Mesendoderm (in vitro differentiated cells): ENCODE results near the gene NDFIP2.

Experiments used
- DNase-seq: peaks from one replicate; pipeline ENCODE4 v3.0.0; 2013
- H2AK5ac ChIP-seq: 2 replicates; pipeline ENCODE4 v1.6.1; 2013; ENCODE audit warnings: low read length, inconsistent platforms
- H2BK120ac ChIP-seq: 2 replicates; pipeline ENCODE4 v1.6.1; 2013; ENCODE audit warnings: low read depth, mild to moderate bottlenecking, low read length, moderate library complexity, mixed read lengths
- H2BK15ac ChIP-seq: replicated peaks from 2 replicates; pipeline ENCODE4 v1.6.1; 2013; ENCODE audit warnings: low read depth, mild to moderate bottlenecking, moderate library complexity
- H2BK5ac ChIP-seq: 2 replicates; pipeline ENCODE4 v1.6.1; 2013; ENCODE audit warnings: low read length, inconsistent platforms
- H3K18ac ChIP-seq: 2 replicates; pipeline ENCODE4 v1.6.1; 2013; ENCODE audit warnings: mild to moderate bottlenecking, low read length, mixed read lengths
- H3K23ac ChIP-seq: one replicate; pipeline ENCODE4 v1.6.1; 2013; ENCODE audit warnings: low read length
- H3K27ac ChIP-seq: 2 replicates; pipeline ENCODE4 v1.5.1; 2013; ENCODE audit warnings: low read depth, mild to moderate bottlenecking, inconsistent platforms, low read length, moderate library complexity
- H3K27me3 ChIP-seq: 2 replicates; pipeline ENCODE4 v1.6.1; 2013; ENCODE audit warnings: low read length, control low read depth, mild to moderate bottlenecking, inconsistent platforms; ENCODE audit not compliant: insufficient read depth, poor library complexity
- H3K36me3 ChIP-seq: 2 replicates; pipeline ENCODE4 v1.6.1; 2013; ENCODE audit warnings: low read length, inconsistent platforms; ENCODE audit not compliant: control insufficient read depth, insufficient read depth
- H3K4ac ChIP-seq: one replicate; pipeline ENCODE4 v1.6.1; 2013; ENCODE audit warnings: low read depth, mild to moderate bottlenecking, low read length, moderate library complexity
- H3K4me1 ChIP-seq: 2 replicates; pipeline ENCODE4 v1.6.1; 2013; ENCODE audit warnings: low read depth, low read length, inconsistent platforms; ENCODE audit not compliant: control insufficient read depth
- H3K4me2 ChIP-seq: 2 replicates; pipeline ENCODE4 v1.6.1; 2013; ENCODE audit warnings: low read length
- H3K4me3 ChIP-seq: 2 replicates; pipeline ENCODE4 v1.5.1; 2013; ENCODE audit warnings: mild to moderate bottlenecking, low read length
- H3K56ac ChIP-seq: one replicate; pipeline ENCODE4 v1.6.1; 2013; ENCODE audit warnings: low read length
- H3K79me1 ChIP-seq: 2 replicates; pipeline ENCODE4 v1.6.1; 2013; ENCODE audit warnings: low read length, inconsistent platforms
- H3K79me2 ChIP-seq: 2 replicates; pipeline ENCODE4 v1.6.1; 2013; ENCODE audit warnings: mild to moderate bottlenecking, low read length; ENCODE audit not compliant: control insufficient read depth, insufficient read depth
- H3K9ac ChIP-seq: 2 replicates; pipeline ENCODE4 v1.6.1; 2013; ENCODE audit warnings: low read length, inconsistent platforms
- H4K5ac ChIP-seq: one replicate; pipeline ENCODE4 v1.6.1; 2013; ENCODE audit warnings: low read length
- H4K8ac ChIP-seq: one replicate; pipeline ENCODE4 v1.6.1; 2013; ENCODE audit warnings: low read depth, mild to moderate bottlenecking, control low read depth, low read length, moderate library complexity
- WGBS: extraction: QIAGEN DNeasy Blood & Tissue Kit; methylation state at CpG from one replicate; pipeline ENCODE4 v1.1.7; 2013; ENCODE audit warnings: low lambda C conversion rate, missing lambda C conversion rate; ENCODE audit not compliant: insufficient coverage; ENCODE audit errors: extremely low coverage; 5-methylcytosine and 5-hydroxymethylcytosine counted together

NDFIP2 gene

GRCh38 chr13:79483086-79483706, 2.2 kb downstream of the NDFIP2 start:
- no peak for DNase-seq
- no peak overlapping the region for H3K4me3 ChIP-seq

DNA sequence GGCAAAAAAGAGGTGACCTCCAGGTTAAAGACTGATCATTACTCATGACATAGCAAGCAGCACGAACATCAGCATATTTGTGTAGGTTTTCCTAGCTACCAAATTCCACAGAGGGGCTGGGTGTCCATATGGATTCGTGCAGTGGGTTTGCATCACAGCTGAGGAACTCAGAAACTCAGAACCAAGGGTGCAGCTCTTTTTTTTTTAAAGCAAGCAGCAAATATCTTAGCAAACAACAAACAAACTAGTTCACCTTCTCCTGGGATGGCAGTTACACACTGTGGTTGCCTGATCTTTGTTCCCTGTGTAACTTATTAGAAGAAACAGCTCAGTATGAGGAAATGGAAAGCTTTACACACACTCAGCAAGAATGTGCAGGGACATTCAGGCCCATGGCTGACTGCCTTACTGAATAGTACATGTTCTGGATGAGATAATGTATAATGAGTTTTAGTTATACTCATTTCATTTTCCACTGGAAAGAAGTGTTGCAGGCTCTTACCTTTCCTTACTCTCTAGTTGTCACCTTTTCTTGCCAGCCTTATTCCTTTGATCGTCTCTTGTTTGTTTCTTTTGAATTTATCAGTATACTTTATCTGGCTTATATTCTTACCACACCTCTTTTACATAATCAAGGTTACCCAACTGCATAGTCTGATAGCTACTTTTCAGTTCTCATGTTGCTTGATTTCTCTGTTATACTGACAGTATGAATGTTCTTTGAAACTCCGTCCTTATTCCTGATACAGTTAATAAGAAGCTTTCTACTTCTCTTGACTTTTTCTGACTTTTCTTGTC, 4.3 kb downstream of the NDFIP2 start:
- Histone ChIP-seq H2AK5ac (no peak overlapping the region), H4K8ac (no peak overlapping the region), H2BK120ac (no peak overlapping the region), H3K27me3 (no peaks in the 10 kb centered on the region), H3K9ac (no peak overlapping the region), H3K18ac (peak overlapping the region; percentile 9), H3K36me3 (no peaks in the 10 kb centered on the region), H2BK5ac (no peak overlapping the region), H3K4ac (no peak overlapping the region), H3K4me2 (no peak overlapping the region), H3K4me3 (no peak overlapping the region), H3K27ac (no peak overlapping the region), H2BK15ac (no peak overlapping the region), H4K5ac (no peak overlapping the region), H3K56ac (peak overlapping the region; percentile 38), H3K4me1 (peaks cover 5% of the 10 kb centered on the region), H3K79me2 (peaks cover 32% of the 10 kb centered on the region), H3K23ac (peak overlapping the region; percentile 74), H3K79me1 (peaks cover 5% of the 10 kb centered on the region)
- WGBS = no CpG with 5 or more reads among the region's 4 CpGs
- DNase-seq = peak; percentile 57

More at GRCh38 chr13:79483086-79483706, 2.2 kb downstream of the NDFIP2 start:
- no peak overlapping the region for H3K56ac ChIP-seq
- no peak overlapping the region for H2BK120ac ChIP-seq
- H3K4ac ChIP-seq = no peak overlapping the region
- no peak overlapping the region for H4K5ac ChIP-seq
- H2BK15ac ChIP-seq = no peak overlapping the region
- no peak overlapping the region for H3K27ac ChIP-seq
- no peaks in the 10 kb centered on the region for H3K27me3 ChIP-seq
- peaks cover 2% of the 10 kb centered on the region for H3K79me1 ChIP-seq
- H2BK5ac ChIP-seq = no peak overlapping the region
- peaks cover 5% of the 10 kb centered on the region for H3K4me1 ChIP-seq
- H4K8ac ChIP-seq = no peak overlapping the region
- H3K79me2 ChIP-seq = peaks cover 23% of the 10 kb centered on the region
- no peaks in the 10 kb centered on the region for H3K36me3 ChIP-seq
- H3K18ac ChIP-seq = no peak overlapping the region
- no peak overlapping the region for H3K4me2 ChIP-seq
- no peak overlapping the region for H3K9ac ChIP-seq
- no peak overlapping the region for H3K23ac ChIP-seq
- H2AK5ac ChIP-seq = no peak overlapping the region
- WGBS = no CpG with 5 or more reads among the region's 4 CpGs

DNA sequence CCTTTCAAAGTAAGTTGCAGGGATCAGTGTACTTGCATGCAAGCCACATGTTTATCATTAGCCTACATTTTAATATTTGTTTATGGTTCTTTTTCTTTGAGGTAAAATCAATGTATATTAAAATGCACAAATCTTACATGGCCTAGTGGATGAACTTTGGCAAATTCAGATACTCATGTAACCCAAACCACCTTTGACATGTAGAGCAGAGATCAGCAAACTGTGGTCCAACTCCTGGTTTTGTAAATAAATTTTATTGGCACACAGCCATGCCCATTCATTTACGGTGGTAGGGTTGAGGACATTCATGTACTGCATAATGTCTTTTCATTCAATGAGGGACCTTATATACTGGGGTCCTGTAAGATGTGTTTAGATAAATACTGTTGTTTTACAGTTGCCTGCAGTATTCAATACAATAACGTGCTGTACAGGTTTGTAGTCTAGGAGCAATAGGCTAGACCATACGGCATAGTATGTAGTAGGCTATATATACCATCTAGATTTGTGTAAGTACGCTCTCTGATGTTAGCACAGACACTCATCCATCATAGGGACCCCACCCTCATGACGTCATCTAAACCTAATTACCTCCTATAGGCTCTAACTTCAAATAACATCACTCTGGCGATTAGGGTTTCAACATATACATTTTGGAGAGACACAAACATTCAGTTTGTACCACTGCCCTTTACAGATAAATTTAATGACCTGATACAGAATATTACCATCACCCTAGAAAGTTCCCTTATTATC, 5.7 kb downstream of the NDFIP2 start:
- H2AK5ac ChIP-seq = no peak overlapping the region
- no peak overlapping the region for H4K5ac ChIP-seq
- no peak overlapping the region for H3K23ac ChIP-seq
- WGBS = no CpG with 5 or more reads among the region's 6 CpGs
- H3K27ac ChIP-seq = no peak overlapping the region
- peaks cover 32% of the 10 kb centered on the region for H3K79me2 ChIP-seq
- H3K9ac ChIP-seq = no peak overlapping the region
- H2BK120ac ChIP-seq = no peak overlapping the region
- no peak for DNase-seq
- no peak overlapping the region for H3K4ac ChIP-seq
- no peaks in the 10 kb centered on the region for H3K27me3 ChIP-seq
- no peak overlapping the region for H3K56ac ChIP-seq
- H3K4me2 ChIP-seq = no peak overlapping the region
- H4K8ac ChIP-seq = no peak overlapping the region
- H2BK15ac ChIP-seq = no peak overlapping the region
- H3K4me1 ChIP-seq = peaks cover 12% of the 10 kb centered on the region
- H2BK5ac ChIP-seq = no peak overlapping the region
- H3K18ac ChIP-seq = no peak overlapping the region
- H3K36me3 ChIP-seq = no peaks in the 10 kb centered on the region
- H3K79me1 ChIP-seq = peaks cover 5% of the 10 kb centered on the region
- H3K4me3 ChIP-seq = no peak overlapping the region

- Histone ChIP-seq H4K5ac (no peak overlapping the region), H3K79me1 (peaks cover 3% of the 10 kb centered on the region), H2AK5ac (no peak overlapping the region), H3K27ac (no peak overlapping the region), H2BK120ac (no peak overlapping the region), H4K8ac (no peak overlapping the region), H3K56ac (no peak overlapping the region), H3K27me3 (no peaks in the 10 kb centered on the region), H3K9ac (no peak overlapping the region), H3K36me3 (no peaks in the 10 kb centered on the region), H3K4ac (no peak overlapping the region), H3K23ac (no peak overlapping the region), H2BK5ac (no peak overlapping the region), H3K4me3 (no peak overlapping the region), H3K4me1 (peaks cover 7% of the 10 kb centered on the region), H3K4me2 (no peak overlapping the region), H2BK15ac (no peak overlapping the region), H3K79me2 (peaks cover 16% of the 10 kb centered on the region), H3K18ac (no peak overlapping the region)
- no peak for DNase-seq
- WGBS = no CpG with 5 or more reads among the region's 1 CpG
These were observed 9.4 kb downstream of the NDFIP2 start for GRCh38 chr13:79490326-79490725.

DNA sequence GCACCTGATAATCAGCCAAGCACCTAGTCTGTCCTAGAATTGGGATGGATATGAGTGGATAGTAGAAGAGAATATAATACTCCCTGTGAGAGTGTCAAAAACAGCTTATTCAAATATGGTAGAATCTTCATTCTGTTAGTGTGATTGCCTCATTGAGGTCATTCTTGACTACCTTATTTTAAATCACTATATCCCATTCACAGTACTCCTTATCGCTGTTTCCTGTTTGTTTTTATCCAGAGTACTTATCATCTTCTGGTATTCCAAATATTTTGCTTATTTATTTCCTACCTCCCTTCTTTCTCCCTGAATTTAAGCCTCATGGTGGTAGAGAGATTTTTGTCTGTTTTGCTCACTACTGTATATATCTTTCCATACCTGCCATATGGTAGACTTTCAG, 9.9 kb downstream of the NDFIP2 start:
- no peak overlapping the region for H2BK5ac ChIP-seq
- H3K4ac ChIP-seq = no peak overlapping the region
- H3K4me2 ChIP-seq = no peak overlapping the region
- peaks cover 16% of the 10 kb centered on the region for H3K79me2 ChIP-seq
- no peak overlapping the region for H3K56ac ChIP-seq
- no peaks in the 10 kb centered on the region for H3K27me3 ChIP-seq
- peaks cover 3% of the 10 kb centered on the region for H3K79me1 ChIP-seq
- no peaks in the 10 kb centered on the region for H3K36me3 ChIP-seq
- no CpG with 5 or more reads among the region's 1 CpG for WGBS
- H3K9ac ChIP-seq = no peak overlapping the region
- no peak overlapping the region for H3K18ac ChIP-seq
- no peak overlapping the region for H3K4me3 ChIP-seq
- DNase-seq = peak; percentile 60
- no peak overlapping the region for H4K5ac ChIP-seq
- no peak overlapping the region for H3K27ac ChIP-seq
- no peak overlapping the region for H4K8ac ChIP-seq
- no peak overlapping the region for H3K23ac ChIP-seq
- H2BK15ac ChIP-seq = no peak overlapping the region
- H2BK120ac ChIP-seq = no peak overlapping the region
- no peak overlapping the region for H2AK5ac ChIP-seq
- H3K4me1 ChIP-seq = peaks cover 7% of the 10 kb centered on the region
